Ectodermal cell (in vitro differentiated cells): ENCODE data around the gene ACAP3.

ENCODE experiments used
- H3K27ac ChIP-seq: 2 replicates; pipeline ENCODE4 v1.7.0; 2013; ENCODE audit warnings: mild to moderate bottlenecking, low read depth, low read length; ENCODE audit not compliant: insufficient read depth, poor library complexity, severe bottlenecking
- H3K27me3 ChIP-seq: 2 replicates; pipeline ENCODE4 v1.7.0; 2013; ENCODE audit warnings: mild to moderate bottlenecking, low read length; ENCODE audit not compliant: insufficient read depth, control insufficient read depth, poor library complexity, severe bottlenecking
- H3K36me3 ChIP-seq: one replicate; pipeline ENCODE4 v1.7.0; 2013; ENCODE audit warnings: low read length; ENCODE audit not compliant: control insufficient read depth, insufficient read depth
- H3K4me1 ChIP-seq: one replicate; pipeline ENCODE4 v1.7.0; 2013; ENCODE audit warnings: low read length; ENCODE audit not compliant: control insufficient read depth, insufficient read depth
- H3K4me3 ChIP-seq: 2 replicates; pipeline ENCODE4 v1.7.0; 2013; ENCODE audit warnings: low read depth, low read length, control low read depth; ENCODE audit not compliant: insufficient read depth
- H3K9me3 ChIP-seq: 2 replicates; pipeline ENCODE4 v1.7.0; 2013; ENCODE audit warnings: mild to moderate bottlenecking, low read length, moderate library complexity; ENCODE audit not compliant: control insufficient read depth
- WGBS, 2 experiments: methylation state at CpG; one replicate each; pipeline ENCODE4 v1.1.7; 2013; ENCODE audit warnings: missing lambda C conversion rate in 2 of 2; 5-methylcytosine and 5-hydroxymethylcytosine counted together

ACAP3 gene

DNA sequence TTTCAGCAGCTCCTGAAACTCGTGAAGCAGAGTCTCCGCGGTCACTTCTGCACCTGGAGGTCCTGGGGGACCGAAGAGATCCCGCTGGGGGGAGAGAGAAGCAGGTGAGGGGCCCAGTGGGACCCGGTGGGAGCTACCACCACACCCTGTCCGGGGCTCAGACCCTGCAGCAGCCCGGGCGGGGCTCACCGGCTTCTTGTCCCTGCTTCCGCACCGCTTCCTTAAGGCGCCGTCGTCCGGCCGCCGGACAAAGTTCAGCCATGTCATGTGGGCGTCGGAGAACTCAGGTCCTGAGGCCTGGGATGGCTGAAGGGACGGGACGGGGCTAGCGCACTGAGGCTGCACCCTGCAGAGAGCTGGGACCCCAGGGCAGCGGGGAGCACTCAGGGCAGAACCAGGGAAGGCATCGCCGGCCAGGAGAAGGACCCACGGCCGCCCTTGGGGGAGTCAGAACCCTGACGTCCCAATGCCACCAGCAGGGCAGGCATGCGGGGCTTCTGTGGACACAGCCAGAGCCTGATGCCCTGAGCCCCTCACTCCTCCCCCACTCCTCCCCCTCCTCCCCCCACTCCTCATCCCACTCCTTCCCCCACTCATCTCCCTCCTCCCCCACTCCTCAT lies 63.4 kb downstream of the ACAP3 start:
- Histone ChIP-seq H3K27ac (no peak overlapping the region), H3K4me1 (peaks cover 10% of the 10 kb centered on the region), H3K4me3 (no peak overlapping the region), H3K27me3 (peaks cover 25% of the 10 kb centered on the region), H3K9me3 (no peaks in the 10 kb centered on the region), H3K36me3 (no peaks in the 10 kb centered on the region)
- 87 to 89% methylated on average over 30 of the region's 30 CpGs for WGBS, 2 experiments

DNA sequence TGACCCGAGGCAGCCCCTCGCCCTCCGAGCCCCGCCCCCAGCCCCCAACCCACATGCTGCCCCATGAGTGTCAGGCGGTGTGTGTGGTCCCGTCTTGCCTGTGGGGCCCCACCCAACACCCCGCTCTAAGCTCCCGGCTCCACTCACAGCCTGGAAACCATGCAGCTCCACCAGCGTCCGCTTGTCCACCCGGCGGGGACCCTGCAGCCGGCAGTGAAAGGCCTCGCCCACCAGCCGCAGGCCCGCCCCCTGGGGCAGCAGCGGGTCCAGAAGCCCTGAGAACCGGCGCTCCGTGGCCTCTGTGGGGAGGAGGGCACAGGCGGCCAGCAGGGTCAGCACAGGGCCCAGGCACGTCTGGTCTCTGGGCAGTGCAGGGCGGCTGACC lies 63.9 kb downstream of the ACAP3 start:
- Histone ChIP-seq H3K27me3 (peaks cover 25% of the 10 kb centered on the region), H3K4me3 (no peak overlapping the region), H3K4me1 (peaks cover 11% of the 10 kb centered on the region), H3K9me3 (no peaks in the 10 kb centered on the region), H3K36me3 (no peaks in the 10 kb centered on the region), H3K27ac (no peak overlapping the region)
- 76 to 79% methylated on average over 23 of the region's 23 CpGs for WGBS, 2 experiments

DNA sequence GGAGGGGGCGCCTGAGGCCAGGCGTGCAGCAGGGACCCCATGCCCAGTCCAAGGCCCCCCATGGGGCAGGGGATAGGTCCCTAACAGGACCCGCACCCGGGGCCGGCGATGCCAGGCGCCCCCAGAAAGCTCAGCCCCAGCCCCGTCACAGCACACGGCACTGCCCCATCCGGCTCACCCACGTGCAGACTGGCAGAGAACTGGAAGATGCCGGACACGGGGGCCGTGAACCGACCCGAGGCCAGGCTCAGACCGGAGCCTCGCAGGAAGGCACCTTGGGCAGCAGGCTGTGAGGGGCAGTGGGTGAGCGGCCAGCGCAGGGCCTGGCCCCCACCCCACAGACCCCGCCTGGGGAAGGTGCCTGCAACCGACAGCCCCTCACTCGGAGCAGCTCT lies 64.5 kb downstream of the ACAP3 start:
- Histone ChIP-seq H3K4me3 (no peak overlapping the region), H3K27ac (no peak overlapping the region), H3K36me3 (no peaks in the 10 kb centered on the region), H3K9me3 (no peaks in the 10 kb centered on the region), H3K4me1 (peaks cover 11% of the 10 kb centered on the region), H3K27me3 (peaks cover 25% of the 10 kb centered on the region)
- WGBS, 2 experiments = 95% methylated on average over 23 of the region's 23 CpGs

DNA sequence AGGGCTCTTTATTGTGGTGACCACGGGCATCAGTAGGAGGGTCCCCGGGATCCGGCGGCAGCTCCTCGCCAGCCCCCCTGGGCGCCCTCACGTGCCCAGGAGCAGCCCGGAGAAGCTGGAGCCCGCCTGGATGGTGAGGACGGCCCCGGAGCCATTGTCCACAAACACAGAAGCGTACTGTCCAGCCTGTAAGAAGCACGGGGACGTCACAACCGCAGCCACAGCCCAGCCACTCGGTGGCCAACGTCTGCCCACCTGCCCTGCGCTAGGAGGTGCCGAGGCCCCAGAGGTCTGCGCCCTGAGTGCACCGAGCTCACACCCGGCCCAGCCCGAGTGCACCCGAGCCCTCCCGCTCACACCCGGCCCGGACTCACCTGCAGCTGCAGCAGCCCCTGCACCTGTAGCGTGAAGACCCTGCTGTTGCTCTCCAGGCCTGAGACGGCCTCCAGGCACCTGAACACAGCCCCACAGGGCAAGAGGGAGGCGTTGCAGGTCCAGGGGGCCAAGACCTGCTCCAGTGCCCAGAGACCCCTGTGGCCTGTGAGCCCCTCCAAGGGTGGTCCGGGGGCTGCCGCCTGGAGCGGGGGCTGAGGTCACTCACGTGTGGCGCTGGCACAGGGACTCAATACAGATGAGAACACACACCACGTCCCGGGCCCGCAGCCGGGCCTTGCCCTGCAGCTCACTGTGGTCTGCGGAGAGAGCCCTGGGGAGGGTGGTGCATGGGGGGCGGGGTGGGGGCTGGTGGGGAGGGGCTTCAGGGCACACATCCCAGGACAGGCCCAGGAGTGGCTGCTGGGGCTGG lies 65.1 kb downstream of the ACAP3 start:
- peaks cover 22% of the 10 kb centered on the region for H3K27me3 ChIP-seq
- H3K4me1 ChIP-seq = peaks cover 11% of the 10 kb centered on the region
- WGBS, 2 experiments = 93 to 94% methylated on average over 40 to 41 of the region's 41 CpGs
- no peaks in the 10 kb centered on the region for H3K36me3 ChIP-seq
- H3K27ac ChIP-seq = no peak overlapping the region
- no peaks in the 10 kb centered on the region for H3K9me3 ChIP-seq
- no peak overlapping the region for H3K4me3 ChIP-seq
